WERI-Rb-1 (cell line): ENCODE measurements around the gene PSMB7.

Experiments
- DNase-seq: peaks from one replicate; pipeline ENCODE4 v3.0.0-alpha.2; 2020
- H3K27ac ChIP-seq: fragments of 250-450 bp; sonication (Bioruptor Pico); 2 replicates; pipeline ENCODE4 v1.5.1; 2020; ENCODE audit warnings: mild to moderate bottlenecking, moderate library complexity
- H3K27me3 ChIP-seq: fragments of 250-450 bp; sonication (Bioruptor Pico); 2 replicates; pipeline ENCODE4 v1.5.1; 2021; ENCODE audit warnings: mild to moderate bottlenecking, low read depth, moderate library complexity; ENCODE audit not compliant: insufficient read depth, severe bottlenecking
- H3K36me3 ChIP-seq: fragments of 250-450 bp; sonication (Bioruptor Pico); 2 replicates; pipeline ENCODE4 v1.5.1; 2020; ENCODE audit warnings: mild to moderate bottlenecking, moderate library complexity
- H3K4me3 ChIP-seq: 2 replicates; pipeline ENCODE4 v1.5.1; 2011; ENCODE audit warnings: low read depth, mild to moderate bottlenecking, control low read depth, low read length
- H3K9me3 ChIP-seq: fragments of 250-450 bp; sonication (Bioruptor Pico); 2 replicates; pipeline ENCODE4 v1.5.1; 2021; ENCODE audit warnings: mild to moderate bottlenecking, moderate library complexity; ENCODE audit not compliant: severe bottlenecking
- TF ChIP-seq, protein P1 (sequence below): IDR thresholded peaks from 2 replicates; pipeline ENCODE4 v1.5.1; 2011; ENCODE audit warnings: low read depth, mild to moderate bottlenecking, control low read depth, inconsistent platforms, low read length

Gene PSMB7

GRCh38 chr9:124366476-124367220 is 48.6 kb downstream of the PSMB7 start:
- DNase-seq: no peak
- TF ChIP-seq, protein P1, sequence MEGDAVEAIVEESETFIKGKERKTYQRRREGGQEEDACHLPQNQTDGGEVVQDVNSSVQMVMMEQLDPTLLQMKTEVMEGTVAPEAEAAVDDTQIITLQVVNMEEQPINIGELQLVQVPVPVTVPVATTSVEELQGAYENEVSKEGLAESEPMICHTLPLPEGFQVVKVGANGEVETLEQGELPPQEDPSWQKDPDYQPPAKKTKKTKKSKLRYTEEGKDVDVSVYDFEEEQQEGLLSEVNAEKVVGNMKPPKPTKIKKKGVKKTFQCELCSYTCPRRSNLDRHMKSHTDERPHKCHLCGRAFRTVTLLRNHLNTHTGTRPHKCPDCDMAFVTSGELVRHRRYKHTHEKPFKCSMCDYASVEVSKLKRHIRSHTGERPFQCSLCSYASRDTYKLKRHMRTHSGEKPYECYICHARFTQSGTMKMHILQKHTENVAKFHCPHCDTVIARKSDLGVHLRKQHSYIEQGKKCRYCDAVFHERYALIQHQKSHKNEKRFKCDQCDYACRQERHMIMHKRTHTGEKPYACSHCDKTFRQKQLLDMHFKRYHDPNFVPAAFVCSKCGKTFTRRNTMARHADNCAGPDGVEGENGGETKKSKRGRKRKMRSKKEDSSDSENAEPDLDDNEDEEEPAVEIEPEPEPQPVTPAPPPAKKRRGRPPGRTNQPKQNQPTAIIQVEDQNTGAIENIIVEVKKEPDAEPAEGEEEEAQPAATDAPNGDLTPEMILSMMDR: no peak

DNA sequence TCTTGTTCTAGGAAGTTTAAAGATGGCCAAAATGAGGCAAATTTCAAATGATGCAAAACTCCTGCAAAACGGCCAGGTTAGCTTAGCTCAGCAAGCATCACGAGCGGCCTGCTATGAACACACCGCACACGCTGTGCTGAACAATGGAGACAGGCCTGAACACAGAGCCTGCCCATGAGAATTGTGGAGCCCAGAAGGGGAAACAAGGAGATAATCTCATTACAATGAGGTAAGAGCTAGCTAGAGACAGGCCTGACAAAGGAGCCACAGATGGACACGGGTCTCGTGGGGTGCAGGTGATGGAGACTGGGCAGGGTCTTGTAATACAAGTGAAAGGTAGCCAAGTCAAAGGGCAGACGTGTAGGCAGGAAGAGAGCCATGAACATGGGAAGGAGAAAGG is 50.2 kb downstream of the PSMB7 start:
- H3K36me3 ChIP-seq: peaks cover 7% of the 10 kb centered on the region; the same call in 1 of the 2 replicates

More at GRCh38 chr9:124366476-124367220, 48.6 kb downstream of the PSMB7 start:
- Histone ChIP-seq H3K27ac (no peak overlapping the region), H3K9me3 (no peaks in the 10 kb centered on the region), H3K27me3 (no peaks in the 10 kb centered on the region), H3K36me3 (peaks cover 7% of the 10 kb centered on the region; the same call in 1 of the 2 replicates), H3K4me3 (no peak overlapping the region)

DNA sequence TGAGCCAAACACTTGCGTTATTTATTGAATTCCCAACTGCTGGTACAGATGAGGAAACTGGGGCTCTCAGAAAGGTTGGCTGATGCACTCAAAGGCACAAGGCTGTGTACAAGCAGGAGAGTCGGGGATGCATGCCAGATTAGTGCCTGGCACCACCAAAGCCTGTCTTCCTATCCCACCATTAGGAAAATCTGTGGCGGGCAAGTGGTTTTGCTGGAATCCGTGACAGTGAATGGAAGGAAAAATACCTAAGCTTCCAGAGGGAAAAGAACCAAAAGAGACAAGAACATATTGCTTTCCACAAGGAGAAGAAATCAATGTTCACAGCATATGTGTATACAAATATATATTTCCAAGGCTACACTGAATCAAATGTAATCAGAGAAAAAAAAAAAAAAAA is 51.1 kb downstream of the PSMB7 start:
- no peak for DNase-seq
- TF ChIP-seq, protein P1: no peak
- H3K4me3 ChIP-seq: no peak overlapping the region

More for the DNA sequence above, 50.2 kb downstream of the PSMB7 start:
- DNase-seq: peak; percentile 70
- peak overlapping the region; percentile 63 for H3K27ac ChIP-seq
- TF ChIP-seq, protein P1: no peak
- no peak overlapping the region for H3K4me3 ChIP-seq
- H3K9me3 ChIP-seq: no peaks in the 10 kb centered on the region
- no peaks in the 10 kb centered on the region for H3K27me3 ChIP-seq

DNA sequence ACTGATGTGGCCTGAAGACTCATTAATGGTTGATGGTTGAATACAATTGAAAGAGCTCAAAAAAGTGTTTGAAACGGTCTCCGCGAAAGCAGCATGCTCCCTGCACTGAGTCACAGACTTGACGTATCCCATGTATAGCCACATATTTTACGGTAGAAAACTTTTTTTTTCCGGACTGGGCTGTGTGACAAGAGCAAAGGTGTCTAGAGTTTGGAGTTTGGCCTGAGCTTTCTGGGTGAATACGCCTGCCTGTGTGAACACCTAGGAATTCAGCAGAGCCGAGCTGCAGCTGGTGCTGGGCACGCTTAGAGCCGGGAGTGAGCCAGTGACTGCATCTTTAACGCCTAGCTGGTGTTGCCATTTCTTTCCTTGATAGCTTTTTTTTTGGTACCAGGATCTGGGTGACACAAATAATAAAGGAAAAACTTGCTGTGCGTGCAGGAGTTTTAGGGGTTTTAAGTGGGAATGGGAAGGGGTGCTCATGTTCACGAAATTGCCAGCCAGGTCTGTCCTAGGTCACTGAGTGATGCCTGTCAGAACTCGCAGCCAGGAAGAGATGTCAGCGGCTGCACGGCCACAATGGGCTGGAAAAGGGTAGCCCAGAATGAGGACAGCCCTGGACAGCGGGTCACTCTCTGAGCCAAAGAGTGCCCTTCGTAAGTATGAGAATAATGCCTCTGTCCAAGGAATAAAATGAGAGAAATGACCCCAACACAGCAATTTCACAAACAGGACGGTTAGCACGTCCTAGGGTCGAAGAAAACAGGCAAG is 51.7 kb downstream of the PSMB7 start:
- no peak overlapping the region for H3K27ac ChIP-seq
- H3K9me3 ChIP-seq: no peaks in the 10 kb centered on the region
- no peaks in the 10 kb centered on the region for H3K27me3 ChIP-seq
- DNase-seq: no peak
- peaks cover 7% of the 10 kb centered on the region; the same call in 1 of the 2 replicates for H3K36me3 ChIP-seq
- TF ChIP-seq, protein P1: no peak
- no peak overlapping the region for H3K4me3 ChIP-seq

More for the DNA sequence above, 51.1 kb downstream of the PSMB7 start:
- H3K9me3 ChIP-seq: no peaks in the 10 kb centered on the region
- no peak overlapping the region for H3K27ac ChIP-seq
- peaks cover 7% of the 10 kb centered on the region; the same call in 1 of the 2 replicates for H3K36me3 ChIP-seq
- no peaks in the 10 kb centered on the region for H3K27me3 ChIP-seq

- no peak overlapping the region for H3K27ac ChIP-seq
- no peaks in the 10 kb centered on the region for H3K27me3 ChIP-seq
- TF ChIP-seq, protein P1: no peak
- H3K4me3 ChIP-seq: no peak overlapping the region
- no peaks in the 10 kb centered on the region for H3K9me3 ChIP-seq
- DNase-seq: no peak
- peaks cover 10% of the 10 kb centered on the region for H3K36me3 ChIP-seq
Measured at GRCh38 chr9:124361128-124361527, 54.1 kb downstream of the PSMB7 start.
